Body of pancreas (tissue), 4 donors: ENCODE measurements around the gene SRPK3. TPM values are rescaled to one million over a fixed set of nuclear protein-coding genes. Genes with fewer than 3 reads are reported as not detected.

Experiments used
- ATAC-seq: fragments of 150-250 bp; one replicate; pipeline ENCODE4 v1.9.1; 2016
- DNase-seq, 4 donors: peaks; one replicate each; pipeline ENCODE4 v3.0.0-alpha.2; 2019
- H3K27ac ChIP-seq, 4 donors: fragments of 200-600 bp; sonication (generic); 1 replicate in 3 of 4; 2 replicates in 1 of 4; pipeline versions ENCODE4 v1.5.1 to v1.6.1; 2016 to 2019; ENCODE audit warnings: mild to moderate bottlenecking in 1 of 4, mixed read lengths in 1 of 4, moderate library complexity in 1 of 4
- H3K27me3 ChIP-seq, 2 donors: fragments of 200-600 bp; sonication (generic); one replicate each; pipeline ENCODE4 v1.6.0; 2016; ENCODE audit warnings: mild to moderate bottlenecking in 1 of 2
- H3K36me3 ChIP-seq, 2 donors: fragments of 200-600 bp; sonication (generic); replicated peaks in 1 of 2; 2 replicates each; pipeline ENCODE4 v1.5.1; 2016; ENCODE audit warnings: low read depth in 2 of 2; ENCODE audit not compliant: insufficient read depth in 1 of 2
- H3K4me1 ChIP-seq: fragments of 200-600 bp; sonication (generic); one replicate; pipeline ENCODE4 v1.6.0; 2016
- H3K4me3 ChIP-seq, 2 donors: fragments of 200-600 bp; sonication (generic); 1 replicate in 1 of 2; 2 replicates in 1 of 2; pipeline ENCODE4 v1.5.1; 2016 to 2019
- H3K9me3 ChIP-seq, 3 donors: fragments of 200-600 bp; sonication (generic); 1 replicate in 2 of 3; 2 replicates in 1 of 3; pipeline ENCODE4 v1.5.1; 2016
- POLR2A ChIP-seq, 3 donors: fragments of 450-650 bp; IDR thresholded peaks; one replicate each; pipeline ENCODE4 v1.6.1; 2016; ENCODE audit warnings: antibody characterized with exemption in 3 of 3, mild to moderate bottlenecking in 2 of 3
- WGBS, 2 donors: methylation state at CpG; one replicate each; pipeline ENCODE4 v1.1.5; 2017; 5-methylcytosine and 5-hydroxymethylcytosine counted together
- intact Hi-C: fragments of 100-400 bp; cut with DNase I; formaldehyde crosslinking; loops from one replicate; pipeline ENCODE4 v1.15.1; 2023
- total RNA-seq, 2 donors: library from RNA; depleted of rRNA; stranded (reverse); fragments of >200 nt; gene quantifications; one replicate each; pipeline ENCODE4 v1.1.0, GENCODE V29; 2016
- TF ChIP-seq, protein P1 (sequence below), 7 experiments: fragments of 450-650 bp in 4 of 7; fragments of 200-600 bp in 3 of 7; sonication (generic) in 3 of 7; IDR thresholded peaks; one replicate each; pipeline ENCODE4 v1.5.1; 2016 to 2019; ENCODE audit warnings: antibody characterized with exemption in 7 of 7

Gene SRPK3
- total RNA-seq, 2 donors from 2014 or later = not detected

- intact Hi-C loops = no loop called here
- no peaks in the 10 kb centered on the region for H3K9me3 ChIP-seq
- TF ChIP-seq POLR2A (IDR thresholded peaks at IDR 0.05) = no peak
- TF ChIP-seq, protein P1, sequence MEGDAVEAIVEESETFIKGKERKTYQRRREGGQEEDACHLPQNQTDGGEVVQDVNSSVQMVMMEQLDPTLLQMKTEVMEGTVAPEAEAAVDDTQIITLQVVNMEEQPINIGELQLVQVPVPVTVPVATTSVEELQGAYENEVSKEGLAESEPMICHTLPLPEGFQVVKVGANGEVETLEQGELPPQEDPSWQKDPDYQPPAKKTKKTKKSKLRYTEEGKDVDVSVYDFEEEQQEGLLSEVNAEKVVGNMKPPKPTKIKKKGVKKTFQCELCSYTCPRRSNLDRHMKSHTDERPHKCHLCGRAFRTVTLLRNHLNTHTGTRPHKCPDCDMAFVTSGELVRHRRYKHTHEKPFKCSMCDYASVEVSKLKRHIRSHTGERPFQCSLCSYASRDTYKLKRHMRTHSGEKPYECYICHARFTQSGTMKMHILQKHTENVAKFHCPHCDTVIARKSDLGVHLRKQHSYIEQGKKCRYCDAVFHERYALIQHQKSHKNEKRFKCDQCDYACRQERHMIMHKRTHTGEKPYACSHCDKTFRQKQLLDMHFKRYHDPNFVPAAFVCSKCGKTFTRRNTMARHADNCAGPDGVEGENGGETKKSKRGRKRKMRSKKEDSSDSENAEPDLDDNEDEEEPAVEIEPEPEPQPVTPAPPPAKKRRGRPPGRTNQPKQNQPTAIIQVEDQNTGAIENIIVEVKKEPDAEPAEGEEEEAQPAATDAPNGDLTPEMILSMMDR (IDR thresholded peaks at IDR 0.05) = no peak
- no peak for ATAC-seq
- H3K27ac ChIP-seq = no peak overlapping the region
- H3K4me3 ChIP-seq = no peak overlapping the region
- no peaks in the 10 kb centered on the region for H3K27me3 ChIP-seq
- H3K36me3 ChIP-seq = no peaks in the 10 kb centered on the region
- no peak for DNase-seq
- H3K4me1 ChIP-seq = peaks cover 9% of the 10 kb centered on the region
- 78 to 82% methylated on average over 6 to 7 of the region's 9 CpGs for WGBS, 2 donors
These were observed 40.2 kb downstream of the SRPK3 start for GRCh38 chrX:153821066-153821465.

- intact Hi-C loops = no loop called here
- H3K9me3 ChIP-seq = no peaks in the 10 kb centered on the region
- H3K27ac ChIP-seq = no peak overlapping the region
- no peak for DNase-seq
- TF ChIP-seq, protein P1 (IDR thresholded peaks at IDR 0.05) = no peak
- TF ChIP-seq POLR2A (IDR thresholded peaks at IDR 0.05) = no peak
- H3K4me1 ChIP-seq = peaks cover 6% of the 10 kb centered on the region
- no peak overlapping the region for H3K4me3 ChIP-seq
- WGBS, 2 donors = 80 to 85% methylated on average over 1 to 7 of the region's 10 CpGs
- no peaks in the 10 kb centered on the region for H3K36me3 ChIP-seq
- no peak for ATAC-seq
- H3K27me3 ChIP-seq = no peaks in the 10 kb centered on the region
These were observed 43.5 kb downstream of the SRPK3 start for GRCh38 chrX:153824348-153824747.

- no peaks in the 10 kb centered on the region for H3K9me3 ChIP-seq
- H3K27ac ChIP-seq = no peak overlapping the region
- peaks cover 9% of the 10 kb centered on the region for H3K4me1 ChIP-seq
- no peaks in the 10 kb centered on the region for H3K36me3 ChIP-seq
- DNase-seq = no peak
- no peak for TF ChIP-seq POLR2A (IDR thresholded peaks at IDR 0.05)
- TF ChIP-seq, protein P1 (IDR thresholded peaks at IDR 0.05) = no peak
- intact Hi-C loops = no loop called here
- ATAC-seq = no peak
- no peaks in the 10 kb centered on the region for H3K27me3 ChIP-seq
- H3K4me3 ChIP-seq = no peak overlapping the region
- WGBS, 2 donors = 40 to 59% methylated on average over 1 to 7 of the region's 8 CpGs
These were observed 44.2 kb downstream of the SRPK3 start for GRCh38 chrX:153825042-153825441.

DNA sequence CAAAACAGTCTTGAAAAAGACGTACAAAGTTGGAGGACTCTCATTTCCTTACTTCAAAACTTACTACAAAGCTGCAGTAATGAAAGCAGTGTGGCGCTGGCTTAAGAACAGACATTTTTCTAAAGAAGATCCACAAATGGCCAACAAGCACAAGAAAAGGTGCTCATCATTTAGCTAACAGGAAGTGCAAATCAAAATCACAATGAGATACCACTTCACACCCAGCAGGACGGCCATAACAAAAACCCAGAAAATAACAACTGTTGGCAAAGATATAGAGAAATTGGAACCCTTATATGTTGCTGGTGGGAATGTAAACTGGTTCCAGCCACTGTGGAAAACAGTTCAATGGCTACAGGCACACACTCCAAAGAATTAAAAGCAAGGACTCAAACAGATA, 46.2 kb downstream of the SRPK3 start:
- H3K27me3 ChIP-seq = no peaks in the 10 kb centered on the region
- H3K36me3 ChIP-seq = no peaks in the 10 kb centered on the region
- no peak for TF ChIP-seq POLR2A (IDR thresholded peaks at IDR 0.05)
- TF ChIP-seq, protein P1 (IDR thresholded peaks at IDR 0.05) = no peak
- intact Hi-C loops = no loop called here
- DNase-seq (no peak), ATAC-seq (no peak)
- WGBS, 2 donors = 73 to 80% methylated on average over 3 of the region's 3 CpGs
- H3K4me3 ChIP-seq = no peak overlapping the region
- peaks cover 12% of the 10 kb centered on the region for H3K4me1 ChIP-seq
- H3K27ac ChIP-seq = no peak overlapping the region
- no peaks in the 10 kb centered on the region for H3K9me3 ChIP-seq

DNA sequence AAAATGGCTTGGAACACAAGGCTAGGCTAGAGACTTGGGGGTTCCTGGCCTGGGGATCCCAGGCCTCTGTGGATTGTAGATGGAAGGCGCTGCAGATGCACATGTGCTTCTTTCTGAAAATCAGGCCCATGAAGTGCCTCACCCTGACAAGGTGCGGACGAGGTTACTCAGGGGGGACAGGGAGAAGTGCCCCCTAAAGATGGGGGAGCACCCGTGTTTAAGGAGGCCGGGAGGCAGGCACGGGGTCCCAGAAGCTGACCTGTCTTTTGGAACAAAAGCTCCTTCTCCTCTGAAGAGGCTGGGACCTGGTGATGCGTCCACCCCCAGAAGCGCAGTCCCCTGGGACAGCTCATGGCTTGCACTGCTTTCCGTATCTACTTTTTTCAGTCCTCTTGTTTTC, 47.1 kb downstream of the SRPK3 start:
- no peak overlapping the region for H3K4me3 ChIP-seq
- intact Hi-C loops = no loop called here
- WGBS, 2 donors = 85 to 100% methylated on average over 1 to 9 of the region's 9 CpGs
- H3K27me3 ChIP-seq = no peaks in the 10 kb centered on the region
- no peaks in the 10 kb centered on the region for H3K9me3 ChIP-seq
- DNase-seq = no peak
- H3K4me1 ChIP-seq = peaks cover 12% of the 10 kb centered on the region
- no peaks in the 10 kb centered on the region for H3K36me3 ChIP-seq
- TF ChIP-seq, protein P1 (IDR thresholded peaks at IDR 0.05) = no peak
- no peak for TF ChIP-seq POLR2A (IDR thresholded peaks at IDR 0.05)
- ATAC-seq = no peak
- no peak overlapping the region for H3K27ac ChIP-seq
